HUDEP-2 (cell line): ENCODE results near the gene NDUFB11.
A peak's percentile ranks its signal among the peaks of the same experiment; 100 is the strongest.

Source experiments
- DNase-seq, 76 experiments: peaks; one replicate each; lab custom pipeline; 2025; ENCODE audit not compliant: unreplicated experiment in 76 of 76; lab: John Stamatoyannopoulos, UW

Gene NDUFB11

DNA sequence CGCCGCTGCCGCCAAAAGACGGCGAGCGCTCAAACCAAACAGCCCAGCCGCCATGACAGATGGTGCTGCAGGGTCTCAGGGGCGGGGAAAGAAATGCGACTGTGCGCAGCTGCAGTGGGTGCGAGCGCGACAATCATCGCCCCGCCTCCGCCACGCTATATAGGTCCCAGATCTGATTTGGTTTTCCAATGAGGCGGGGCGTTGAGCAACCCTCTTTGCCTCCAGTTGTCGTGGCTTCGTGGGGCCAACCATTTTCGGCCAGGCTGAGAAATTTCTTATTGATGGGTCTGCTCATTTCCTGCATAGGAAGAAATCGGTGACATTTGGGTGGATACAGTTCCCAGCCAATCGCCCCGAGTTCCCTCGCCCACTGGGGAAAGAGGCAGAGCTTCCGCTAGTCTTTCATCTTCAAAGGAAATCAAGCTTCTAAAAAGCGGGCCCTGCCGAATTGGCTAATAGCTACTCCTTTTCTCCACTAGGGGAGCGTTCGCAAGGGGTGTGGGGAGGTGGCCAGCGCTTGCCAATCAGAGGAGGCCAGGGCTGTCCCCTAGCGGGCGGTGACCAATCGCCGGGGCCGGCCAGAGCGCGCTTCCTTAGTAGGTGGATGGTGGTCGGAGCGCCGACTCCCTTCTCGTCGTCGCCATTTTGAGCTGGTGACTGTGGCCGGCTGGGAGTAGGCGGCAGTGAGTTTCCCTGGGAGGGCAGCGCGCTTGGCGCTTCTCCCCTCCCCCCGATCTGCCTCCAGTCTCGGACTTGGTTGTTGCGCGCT is at the start of gene NDUFB11, which contains the start of gene RBM10:
Gene NDUFB11, minus strand, starts transcription at position 77 of the 769 bp plus-strand sequence. Its CDS starts 23 bp downstream, at position 54.
Gene RBM10, plus strand, starts transcription at position 596 of the 769 bp plus-strand sequence. CDS start 2,261 bp downstream, outside the sequence.
- peak; percentile 7 to 91 (median 81) for DNase-seq

- peak in 73 of 76 experiments; percentile 11 to 90 (median 81) for DNase-seq
Observed at GRCh38 chrX:47193475-47194193, 49.1 kb upstream of the NDUFB11 start, which contains the start of gene UBA1. Gene UBA1, plus strand, starts transcription at chrX:47193829. Its CDS starts 4,974 bp downstream, at chrX:47198803.

- peak in 1 of 76 experiments; percentile 12 for DNase-seq
Observed at GRCh38 chrX:47191806-47192401, 47.4 kb upstream of the NDUFB11 start.

DNA sequence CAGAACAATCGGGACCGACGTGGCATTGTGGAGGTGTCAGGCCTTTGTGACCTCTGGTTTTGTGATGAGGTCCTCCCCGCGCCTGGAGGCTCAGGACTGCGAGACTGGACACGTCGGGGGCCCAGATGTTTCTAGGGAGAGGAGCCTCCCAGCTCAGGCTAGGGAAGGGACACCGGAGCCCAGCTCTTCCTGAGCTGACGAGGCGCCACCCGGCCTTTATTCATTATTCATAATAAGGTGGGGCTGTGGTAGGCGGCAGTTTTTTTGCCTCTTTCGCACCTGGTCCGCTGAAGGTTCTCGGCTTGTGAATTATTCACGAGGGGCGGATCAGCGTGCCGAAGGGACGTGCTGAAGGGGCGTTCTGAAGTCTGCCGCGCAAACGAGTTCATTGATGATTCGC is 46.8 kb upstream of the NDUFB11 start:
- DNase-seq, result peak in 4 of 76 experiments; percentile 2 to 8 (median 4)

DNA sequence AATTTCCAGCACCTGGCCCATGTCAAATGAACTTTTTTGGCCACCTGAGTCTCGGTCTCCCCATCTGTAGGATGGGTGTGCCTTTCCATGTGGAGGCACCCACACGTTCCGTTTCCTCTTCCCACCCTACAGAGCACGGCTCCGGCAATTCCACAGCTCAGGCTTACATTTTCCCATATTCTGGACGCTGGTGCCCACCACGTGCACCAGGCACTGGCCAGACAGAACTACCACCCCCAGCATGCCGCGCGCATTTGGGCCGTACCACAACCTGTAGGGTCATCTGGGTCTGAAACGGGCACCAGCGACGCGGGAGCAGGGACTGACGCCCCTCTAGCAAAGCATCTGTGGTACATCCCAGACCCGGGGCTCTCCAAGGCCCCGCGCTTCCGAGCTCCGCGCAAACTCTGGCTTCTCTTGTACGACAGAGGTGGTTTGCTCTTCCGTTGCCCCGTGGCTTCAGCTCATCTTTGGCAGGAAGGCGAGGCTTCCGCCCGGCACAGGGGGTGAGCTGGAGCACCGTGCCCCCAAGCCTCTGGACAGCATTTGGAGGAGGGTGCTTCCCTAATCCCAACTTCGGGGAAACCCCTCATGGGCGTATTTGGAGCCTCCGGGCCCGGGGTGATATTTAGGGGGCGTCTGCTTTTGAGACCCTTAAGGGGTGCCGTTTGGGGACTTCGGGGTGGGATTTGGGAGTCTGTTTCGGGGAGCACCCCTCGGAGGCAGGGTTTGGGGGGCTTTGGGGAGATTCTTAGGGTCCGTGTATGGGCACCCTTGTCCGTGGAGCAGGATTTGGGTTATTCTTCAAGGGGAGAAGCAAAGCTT is 46.2 kb upstream of the NDUFB11 start:
- DNase-seq, result peak in 75 of 76 experiments; percentile 18 to 90 (median 77)

GRCh38 chrX:47189906-47190305 is 45.4 kb upstream of the NDUFB11 start:
- no peak for DNase-seq

DNA sequence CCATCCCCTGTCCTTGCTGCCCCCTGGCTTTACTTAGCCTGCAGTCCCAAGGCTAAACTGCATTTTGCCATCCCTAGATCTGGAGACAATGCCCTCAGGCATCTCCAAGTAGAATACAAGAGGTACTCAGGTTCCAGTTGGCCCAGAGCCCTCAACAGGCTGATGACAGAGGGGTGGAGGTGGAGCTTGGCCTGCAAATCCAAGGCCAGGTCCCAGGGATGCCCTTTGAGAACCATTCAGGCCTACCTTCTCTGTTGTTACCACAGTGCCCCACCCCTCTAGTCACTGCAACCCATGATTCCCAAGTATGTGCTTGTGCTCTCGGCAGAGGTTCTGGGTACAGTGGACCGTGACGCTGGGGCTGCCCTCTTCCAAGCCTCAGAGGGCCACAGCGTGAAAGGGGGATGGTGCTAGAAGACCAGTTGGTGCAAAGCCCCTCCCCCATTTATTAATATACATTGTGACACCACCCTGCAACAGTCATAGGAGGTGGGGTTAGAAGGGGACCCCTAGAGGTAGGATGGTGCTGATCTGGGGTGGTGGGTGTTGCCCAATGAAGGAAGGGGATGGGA is 42.7 kb upstream of the NDUFB11 start:
- no peak for DNase-seq

DNA sequence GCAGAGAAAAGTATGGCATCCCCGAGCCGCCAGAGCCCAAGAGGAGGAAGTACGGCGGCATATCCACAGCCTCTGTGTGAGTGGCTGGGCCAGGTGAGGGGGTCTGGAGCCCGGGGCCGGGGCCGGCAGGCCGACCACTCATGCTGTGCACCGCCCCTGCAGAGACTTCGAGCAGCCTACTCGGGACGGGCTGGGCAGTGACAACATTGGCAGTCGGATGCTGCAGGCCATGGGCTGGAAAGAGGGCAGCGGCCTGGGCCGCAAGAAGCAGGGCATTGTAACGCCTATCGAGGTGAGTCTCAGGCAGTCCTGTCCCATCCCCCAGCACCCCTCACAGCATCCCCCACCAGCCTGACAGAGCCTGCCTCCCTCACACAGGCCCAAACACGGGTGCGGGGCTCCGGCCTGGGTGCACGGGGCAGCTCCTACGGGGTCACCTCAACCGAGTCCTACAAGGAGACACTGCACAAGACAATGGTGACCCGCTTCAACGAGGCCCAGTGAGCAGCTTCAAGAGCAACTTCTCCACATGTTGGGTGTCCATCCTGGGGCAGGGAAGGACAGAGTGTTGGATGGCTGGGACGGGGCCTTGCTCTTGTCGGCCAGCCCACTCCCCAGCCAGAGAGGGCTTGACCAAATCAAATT is 41.7 kb upstream of the NDUFB11 start:
- no peak for DNase-seq

- DNase-seq, result no peak
Observed at GRCh38 chrX:47185241-47185640, 40.7 kb upstream of the NDUFB11 start.

DNA sequence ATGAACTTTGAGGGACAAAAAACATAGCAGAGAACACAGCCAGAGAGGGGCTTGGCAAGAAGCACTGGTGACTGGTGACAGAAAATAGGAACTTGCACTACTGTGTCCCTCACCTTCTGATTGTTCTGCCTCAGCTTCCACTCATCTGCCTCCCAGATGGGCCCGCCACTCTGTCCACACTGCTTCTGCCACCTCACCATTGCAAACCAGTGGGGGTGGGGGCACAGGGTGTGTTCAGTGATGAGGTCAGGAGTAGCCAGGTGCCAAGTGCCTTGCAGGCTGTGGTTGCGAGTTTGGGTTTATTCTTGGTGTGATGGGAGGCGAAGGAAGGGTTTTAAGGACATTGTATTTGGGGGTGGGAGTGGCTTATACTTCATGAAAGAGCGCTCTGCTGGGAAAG is 40.0 kb upstream of the NDUFB11 start:
- DNase-seq, result no peak

DNA sequence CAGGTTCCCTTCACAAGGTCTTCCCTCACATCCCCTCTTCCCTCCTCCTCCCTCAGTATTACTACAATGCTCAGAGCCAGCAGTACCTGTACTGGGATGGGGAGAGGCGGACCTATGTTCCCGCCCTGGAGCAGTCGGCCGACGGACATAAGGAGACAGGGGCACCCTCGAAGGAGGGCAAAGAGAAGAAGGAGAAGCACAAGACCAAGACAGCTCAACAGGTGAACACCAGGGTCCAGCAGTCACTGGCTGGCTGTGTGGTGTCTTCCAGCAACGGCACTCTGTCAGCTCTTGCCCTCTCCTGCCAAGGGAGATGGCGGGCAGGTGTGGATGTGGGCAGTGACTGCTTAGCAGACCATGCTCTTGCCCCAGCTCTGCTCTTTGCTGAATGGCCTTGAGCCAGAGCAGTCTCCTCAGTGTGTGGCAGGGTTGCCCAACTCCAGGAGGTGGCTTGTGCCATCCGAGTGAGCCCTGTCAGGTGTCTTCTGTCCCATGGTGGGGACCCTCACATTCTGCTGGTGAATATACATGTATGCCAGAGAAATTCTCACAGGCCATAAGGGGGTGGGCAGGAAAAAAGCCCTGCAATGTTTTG is 37.7 kb upstream of the NDUFB11 start:
- DNase-seq, result no peak

GRCh38 chrX:47181301-47181700 is 36.8 kb upstream of the NDUFB11 start:
- DNase-seq, result no peak

GRCh38 chrX:47180346-47180745 is 35.8 kb upstream of the NDUFB11 start:
- DNase-seq, result no peak

DNA sequence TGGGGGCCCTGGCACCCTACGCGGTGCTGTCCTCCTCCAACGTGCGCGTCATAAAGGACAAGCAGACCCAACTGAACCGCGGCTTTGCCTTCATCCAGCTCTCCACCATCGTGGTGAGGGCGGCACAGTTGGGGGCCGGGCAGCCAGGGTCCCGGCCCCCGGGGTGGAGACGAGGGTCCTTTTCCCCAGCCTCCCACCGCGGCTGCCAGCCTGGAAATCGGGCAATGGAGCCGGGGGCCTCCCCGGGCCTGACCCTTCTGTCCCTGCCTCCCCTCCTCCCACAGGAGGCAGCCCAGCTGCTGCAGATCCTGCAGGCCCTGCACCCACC is 35.4 kb upstream of the NDUFB11 start:
- no peak for DNase-seq

DNA sequence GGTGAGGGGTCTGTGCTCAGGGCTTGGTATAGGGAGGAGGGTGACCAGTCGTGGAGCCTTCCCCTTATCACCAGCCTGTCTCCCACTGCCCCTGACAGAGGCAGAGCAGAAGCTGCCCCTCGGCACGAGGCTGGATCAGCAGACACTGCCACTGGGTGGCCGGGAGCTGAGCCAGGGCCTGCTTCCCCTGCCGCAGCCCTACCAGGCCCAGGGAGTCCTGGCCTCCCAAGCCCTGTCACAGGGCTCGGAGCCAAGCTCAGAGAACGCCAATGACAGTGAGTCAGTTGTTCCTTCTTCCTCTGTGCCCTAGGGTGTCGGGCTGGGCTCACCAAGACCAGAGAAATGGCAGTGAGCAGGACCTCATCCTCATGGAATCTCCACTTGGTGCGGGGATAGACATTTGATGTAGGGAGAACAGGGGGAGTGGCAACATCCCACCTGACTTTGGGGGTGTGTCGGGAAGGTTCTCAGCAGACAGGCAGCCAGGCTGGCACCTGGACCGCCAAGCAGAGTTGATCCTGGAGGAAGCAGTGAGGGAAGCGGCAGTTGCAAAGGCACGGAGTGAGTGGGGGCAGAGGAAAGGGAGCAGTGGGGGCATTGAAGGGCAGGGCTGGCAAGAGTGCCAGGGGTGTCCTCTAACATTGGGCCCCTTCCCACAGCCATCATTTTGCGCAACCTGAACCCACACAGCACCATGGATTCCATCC is 34.9 kb upstream of the NDUFB11 start:
- DNase-seq, result peak in 17 of 76 experiments; percentile 0 to 64 (median 7)

DNA sequence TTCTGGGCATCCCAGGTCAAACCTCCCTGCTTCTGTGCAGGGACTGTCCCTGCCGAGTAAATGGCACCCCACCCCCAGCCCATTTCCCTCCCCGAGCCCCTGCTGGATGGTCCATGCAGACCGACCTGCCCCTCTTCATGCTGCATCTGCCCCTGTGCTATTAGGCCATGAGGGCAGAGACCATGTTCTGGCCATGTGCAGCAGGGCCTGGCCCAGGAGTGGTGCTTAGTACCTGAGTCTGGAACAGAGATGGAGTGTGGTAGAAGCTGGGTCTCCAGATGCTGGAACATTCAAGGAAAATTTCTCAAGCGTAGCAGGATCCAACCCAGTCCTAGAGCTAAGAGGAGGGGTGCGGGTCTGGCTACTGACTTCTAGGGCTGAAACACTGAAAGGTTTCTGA is 33.8 kb upstream of the NDUFB11 start:
- no peak for DNase-seq

DNA sequence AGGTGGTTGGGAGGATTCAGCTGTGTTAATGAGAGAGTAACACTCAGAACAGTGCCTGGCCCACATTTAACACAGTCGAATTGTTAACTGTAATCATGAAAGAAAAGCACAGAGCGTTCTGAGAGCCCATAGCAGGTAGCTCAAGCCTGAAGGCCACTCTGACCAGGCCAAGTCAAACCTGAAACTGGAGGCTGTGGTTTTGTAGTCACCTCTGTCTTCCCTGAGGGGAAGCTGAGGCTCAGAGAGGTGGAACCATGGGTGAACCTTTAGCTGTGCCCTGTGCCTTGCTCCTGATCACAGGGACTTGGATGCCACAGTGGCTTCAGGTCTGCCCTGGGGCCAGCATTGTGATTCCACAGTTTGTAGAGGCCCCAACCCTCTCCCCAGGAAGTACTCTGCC is 32.6 kb upstream of the NDUFB11 start:
- no peak for DNase-seq

GRCh38 chrX:47176101-47176740 is 31.7 kb upstream of the NDUFB11 start:
- no peak for DNase-seq
